ENCODE data around the gene C1orf226. TPM values are rescaled to one million over a fixed set of nuclear protein-coding genes. Genes with fewer than 3 reads are reported as not detected.
A peak's percentile ranks its signal among the peaks of the same experiment; 100 is the strongest.

C1orf226 gene
- total and polyA plus RNA-seq, 9 of the 15 experiments (the other 6 are each of a cell fraction or from before 2014, with no cell fraction given) = 0.10 to 1.4 (median 0.47) TPM

- no peaks in the 10 kb centered on the region for H3K9me1 ChIP-seq (ENCODE audit: control insufficient read depth, insufficient read depth, low read length)
- H3K27ac ChIP-seq (ENCODE audit: extremely low read depth, low read depth, low read length) = no peak overlapping the region
- peak overlapping the region; percentile 54 for H2AFZ ChIP-seq (ENCODE audit: low read depth, low read length)
- POLR2A ChIA-PET = interaction anchor here (0.7 to 1.5 kb wide), 3 partner anchors 9 to 616 kb away, joined by 3 to 6 read pairs (median 5); no protein-coding TSS in a partner anchor
- ATAC-seq (no peak), FAIRE-seq (peak; percentile 23), DNase-seq (ENCODE audit: extremely low read depth in 1 of 4, low spot score in 3 of 4) (no peak)
- no peaks in the 10 kb centered on the region for H3K9me3 ChIP-seq (replicated peaks; ENCODE audit: control insufficient read depth, insufficient read depth, low read depth, low read length)
- BruUV-seq (replicated peaks) = no TSS peak
- no peaks in the 10 kb centered on the region for H3K79me2 ChIP-seq (ENCODE audit: control insufficient read depth, insufficient read depth, low read length)
- no peaks in the 10 kb centered on the region for H3K27me3 ChIP-seq (ENCODE audit: control insufficient read depth in 2 of 2, insufficient read depth in 2 of 2, low read length in 2 of 2)
- H3K4me1 ChIP-seq (replicated peaks in 1 of 2; ENCODE audit: control insufficient read depth in 2 of 2, insufficient read depth in 2 of 2, low read length in 2 of 2) = peaks cover 0 to 42% of the 10 kb centered on the region in 2 experiments; a peak in 2 of 5 replicates
- no peak overlapping the region for H3K4me3 ChIP-seq
- no peaks in the 10 kb centered on the region for H3K36me3 ChIP-seq (ENCODE audit: control insufficient read depth, insufficient read depth, low read length)
- WGBS (ENCODE audit: insufficient coverage, low coverage, missing lambda C conversion rate) = 69% methylated on average over 1 of the region's 1 CpG
- in situ Hi-C loops (cut with MboI) (no loop called here), intact Hi-C loops (cut with micrococcal nuclease) (no loop called here)
- peak overlapping the region; percentile 39; the same call in 1 of the 2 replicates for H3K4me2 ChIP-seq (ENCODE audit: insufficient read depth, low read length)
- no peaks in the 10 kb centered on the region for H4K20me1 ChIP-seq (replicated peaks; ENCODE audit: control insufficient read depth, insufficient read depth, low read length)
- 0 out of 4 replicates have a peak overlapping the region, but pooled peaks of 1 of the 2 experiments have one; percentile 2 for H3K9ac ChIP-seq (ENCODE audit: insufficient read depth in 1 of 2, low read depth in 2 of 2, low read length in 2 of 2)
- CTCF ChIA-PET (ENCODE audit: low intra/inter-chr PET ratio) = no interaction called here
- no peak for TF ChIP-seq ZFP1 (CRISPR knock-in tag; IDR thresholded peaks at IDR 0.05)
- TF ChIP-seq MTA3 (IDR thresholded peaks at IDR 0.05; ENCODE audit: borderline replicate concordance) = no peak
- TF ChIP-seq ATF3 (IDR thresholded peaks at IDR 0.05) = no peak
- no peak for TF ChIP-seq ATF3 (CRISPR knock-in tag; conservative IDR thresholded peaks at IDR 0.05)
- TF ChIP-seq MAFG (tag; conservative IDR thresholded peaks at IDR 0.05) = no peak
- TF ChIP-seq, protein P1, sequence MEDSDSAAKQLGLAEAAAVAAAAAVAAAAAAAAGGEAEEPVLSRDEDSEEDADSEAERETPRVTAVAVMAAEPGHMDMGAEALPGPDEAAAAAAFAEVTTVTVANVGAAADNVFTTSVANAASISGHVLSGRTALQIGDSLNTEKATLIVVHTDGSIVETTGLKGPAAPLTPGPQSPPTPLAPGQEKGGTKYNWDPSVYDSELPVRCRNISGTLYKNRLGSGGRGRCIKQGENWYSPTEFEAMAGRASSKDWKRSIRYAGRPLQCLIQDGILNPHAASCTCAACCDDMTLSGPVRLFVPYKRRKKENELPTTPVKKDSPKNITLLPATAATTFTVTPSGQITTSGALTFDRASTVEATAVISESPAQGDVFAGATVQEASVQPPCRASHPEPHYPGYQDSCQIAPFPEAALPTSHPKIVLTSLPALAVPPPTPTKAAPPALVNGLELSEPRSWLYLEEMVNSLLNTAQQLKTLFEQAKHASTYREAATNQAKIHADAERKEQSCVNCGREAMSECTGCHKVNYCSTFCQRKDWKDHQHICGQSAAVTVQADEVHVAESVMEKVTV (CRISPR knock-in tag; IDR thresholded peaks at IDR 0.05) = no peak
- TF ChIP-seq HNRNPLL (IDR thresholded peaks at IDR 0.05; ENCODE audit: low read depth, low read length, poor library complexity, severe bottlenecking) = no peak
- TF ChIP-seq JUN (IDR thresholded peaks at IDR 0.05; ENCODE audit: borderline replicate concordance, low read depth, low read length) = no peak
- no peak for TF ChIP-seq JUN (CRISPR knock-in tag; IDR thresholded peaks at IDR 0.05; ENCODE audit: borderline replicate concordance)
- no peak for TF ChIP-seq NCOA2 (IDR thresholded peaks at IDR 0.05; ENCODE audit: partially characterized antibody in 2 of 2)
- no peak for TF ChIP-seq ARID4B (CRISPR knock-in tag; IDR thresholded peaks at IDR 0.05)
- TF ChIP-seq WHSC1 (IDR thresholded peaks at IDR 0.05; ENCODE audit: low read length) = no peak
- no peak for TF ChIP-seq ZNF354B (CRISPR knock-in tag; IDR thresholded peaks at IDR 0.05)
- TF ChIP-seq ZNF143 (CRISPR knock-in tag; IDR thresholded peaks at IDR 0.05) = no peak
- TF ChIP-seq ZBTB1 (CRISPR knock-in tag; IDR thresholded peaks at IDR 0.05; ENCODE audit: borderline replicate concordance, low read depth) = no peak
Observed at GRCh38 chr1:162407539-162407938, 26.0 kb downstream of the C1orf226 start.
